Stimulated activated CD4-positive, alpha-beta T cell treated with anti-CD3 and anti-CD28 coated beads, Interleukin-1b, Interleukin-23, amount 100 ng/mL, for 48 hours (primary cell): Measurements from ENCODE around the gene AMZ1.
A peak's percentile ranks its signal among the peaks of the same experiment; 100 is the strongest.
"Not testable (repeated sequence)": the region's sequence is repeated elsewhere in the genome, so short reads cannot be mapped to it uniquely, and the experiment has no call there.

Experiments
- DNase-seq: peaks from one replicate; pipeline ENCODE4 v3.0.0-alpha.2; 2020

AMZ1 gene

GRCh38 chr7:2714636-2715035 lies 26.6 kb downstream of the AMZ1 start:
- DNase-seq = no peak

- DNase-seq = peak; percentile 73
Observed at GRCh38 chr7:2715341-2716231, 27.6 kb downstream of the AMZ1 start.

- DNase-seq = no peak
Observed at GRCh38 chr7:2716488-2716887, 28.5 kb downstream of the AMZ1 start.

- no peak for DNase-seq
Observed at GRCh38 chr7:2716906-2717292, 28.9 kb downstream of the AMZ1 start.

GRCh38 chr7:2717293-2718261 lies 29.6 kb downstream of the AMZ1 start:
- no peak for DNase-seq

GRCh38 chr7:2718296-2718965 lies 30.4 kb downstream of the AMZ1 start:
- no peak for DNase-seq

GRCh38 chr7:2719007-2719406 lies 31.0 kb downstream of the AMZ1 start:
- DNase-seq = peak; percentile 67

GRCh38 chr7:2720024-2720423 lies 32.0 kb downstream of the AMZ1 start:
- DNase-seq = peak; percentile 32

GRCh38 chr7:2721842-2722241 lies 33.8 kb downstream of the AMZ1 start:
- DNase-seq = no peak

GRCh38 chr7:2722591-2722990 lies 34.6 kb downstream of the AMZ1 start:
- DNase-seq = no peak

- DNase-seq = no peak
Observed at GRCh38 chr7:2723138-2723850, 35.3 kb downstream of the AMZ1 start.

GRCh38 chr7:2724036-2724435 lies 36.0 kb downstream of the AMZ1 start:
- not testable (repeated sequence) for DNase-seq

GRCh38 chr7:2724453-2725177 lies 36.6 kb downstream of the AMZ1 start:
- DNase-seq = no peak

GRCh38 chr7:2725178-2726105 lies 37.4 kb downstream of the AMZ1 start:
- no peak for DNase-seq

GRCh38 chr7:2726316-2727018 lies 38.5 kb downstream of the AMZ1 start:
- no peak for DNase-seq

GRCh38 chr7:2727206-2727605 lies 39.2 kb downstream of the AMZ1 start:
- DNase-seq = not testable (repeated sequence)

GRCh38 chr7:2728316-2729030 lies 40.5 kb downstream of the AMZ1 start:
- DNase-seq = no peak

GRCh38 chr7:2729031-2729892 lies 41.3 kb downstream of the AMZ1 start:
- no peak for DNase-seq
